ENCODE results near the gene SMIM5. TPM values are rescaled to one million over a fixed set of nuclear protein-coding genes. Genes with fewer than 3 reads are reported as not detected.

Gene SMIM5
- total and polyA plus RNA-seq, 8 donors = 1.0 to 3.4 (median 1.8) TPM

DNA sequence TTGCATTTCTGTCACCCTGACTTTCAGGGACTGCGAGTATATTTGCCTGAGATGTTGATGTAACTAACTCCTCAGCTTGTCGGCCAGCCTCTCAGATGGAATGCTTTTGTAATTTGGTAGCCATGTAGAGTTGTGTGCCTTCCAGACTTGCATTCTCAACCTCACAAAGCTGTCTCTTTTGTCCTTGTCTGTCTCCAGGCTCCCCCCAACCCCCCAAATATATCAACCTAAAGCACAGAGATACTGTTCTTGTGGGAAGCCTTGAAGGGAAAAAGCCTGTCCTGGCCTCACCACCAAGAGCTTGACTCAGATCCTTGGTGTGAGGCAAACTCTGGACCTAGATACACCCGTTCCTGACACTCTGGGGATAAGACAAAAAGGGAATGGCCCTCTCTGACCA lies 52.3 kb downstream of the SMIM5 start:
- TF ChIP-seq, protein P1, sequence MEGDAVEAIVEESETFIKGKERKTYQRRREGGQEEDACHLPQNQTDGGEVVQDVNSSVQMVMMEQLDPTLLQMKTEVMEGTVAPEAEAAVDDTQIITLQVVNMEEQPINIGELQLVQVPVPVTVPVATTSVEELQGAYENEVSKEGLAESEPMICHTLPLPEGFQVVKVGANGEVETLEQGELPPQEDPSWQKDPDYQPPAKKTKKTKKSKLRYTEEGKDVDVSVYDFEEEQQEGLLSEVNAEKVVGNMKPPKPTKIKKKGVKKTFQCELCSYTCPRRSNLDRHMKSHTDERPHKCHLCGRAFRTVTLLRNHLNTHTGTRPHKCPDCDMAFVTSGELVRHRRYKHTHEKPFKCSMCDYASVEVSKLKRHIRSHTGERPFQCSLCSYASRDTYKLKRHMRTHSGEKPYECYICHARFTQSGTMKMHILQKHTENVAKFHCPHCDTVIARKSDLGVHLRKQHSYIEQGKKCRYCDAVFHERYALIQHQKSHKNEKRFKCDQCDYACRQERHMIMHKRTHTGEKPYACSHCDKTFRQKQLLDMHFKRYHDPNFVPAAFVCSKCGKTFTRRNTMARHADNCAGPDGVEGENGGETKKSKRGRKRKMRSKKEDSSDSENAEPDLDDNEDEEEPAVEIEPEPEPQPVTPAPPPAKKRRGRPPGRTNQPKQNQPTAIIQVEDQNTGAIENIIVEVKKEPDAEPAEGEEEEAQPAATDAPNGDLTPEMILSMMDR (IDR thresholded peaks at IDR 0.05) = no peak

DNA sequence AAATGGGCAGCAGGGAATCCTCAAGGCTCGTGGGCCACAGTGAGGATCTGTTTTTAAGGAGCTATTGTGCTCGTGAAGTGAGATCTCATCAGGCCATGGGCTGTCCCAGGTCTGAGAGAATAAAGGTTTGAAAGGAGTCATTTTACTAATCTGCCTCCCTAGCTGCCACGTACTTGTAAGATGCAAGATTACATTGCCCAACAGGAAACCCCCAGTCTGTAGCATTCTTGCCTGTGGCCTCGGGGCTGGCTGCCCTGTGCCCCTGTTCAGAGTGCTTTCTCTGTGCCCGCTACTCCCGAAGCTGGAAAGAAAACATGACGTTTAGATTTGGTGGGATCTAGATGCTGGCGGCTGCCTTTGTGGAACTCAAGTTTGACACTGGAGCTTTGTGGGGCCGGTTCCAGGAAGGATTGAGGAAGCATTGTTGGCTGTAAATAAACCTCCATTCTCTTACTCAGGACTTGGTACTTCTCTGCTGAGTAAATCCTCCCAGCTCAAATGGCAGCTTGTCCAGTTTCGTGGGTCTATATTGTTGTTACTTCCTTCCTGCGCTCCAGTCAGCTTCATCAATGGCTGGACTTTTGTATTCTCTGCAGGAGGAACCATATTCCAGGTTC lies 55.1 kb downstream of the SMIM5 start:
- Histone ChIP-seq H3K27me3 (no peaks in the 10 kb centered on the region), H3K4me3 (no peak overlapping the region), H3K4me1 (peaks cover 18 to 86% of the 10 kb centered on the region in 2 donors), H3K36me3 (peaks cover 0 to 28% of the 10 kb centered on the region in 2 donors), H3K9me3 (no peaks in the 10 kb centered on the region), H3K27ac (peak overlapping the region; percentile 27 to 91)
- intact Hi-C loops (cut with DNase I) = no loop called here
- ATAC-seq (peak; percentile 5), DNase-seq (no peak)
- TF ChIP-seq, protein P1 (IDR thresholded peaks at IDR 0.05) = no peak

More for the DNA sequence above, 52.3 kb downstream of the SMIM5 start:
- H3K36me3 ChIP-seq = peaks cover 0 to 9% of the 10 kb centered on the region in 2 donors
- peak overlapping the region; percentile 26 to 91 for H3K27ac ChIP-seq
- no peaks in the 10 kb centered on the region for H3K9me3 ChIP-seq
- H3K4me3 ChIP-seq = no peak overlapping the region
- no peaks in the 10 kb centered on the region for H3K27me3 ChIP-seq
- ATAC-seq (no peak), DNase-seq (no peak)
- intact Hi-C loops (cut with DNase I) = no loop called here
- H3K4me1 ChIP-seq = peaks cover 13 to 80% of the 10 kb centered on the region in 2 donors

DNA sequence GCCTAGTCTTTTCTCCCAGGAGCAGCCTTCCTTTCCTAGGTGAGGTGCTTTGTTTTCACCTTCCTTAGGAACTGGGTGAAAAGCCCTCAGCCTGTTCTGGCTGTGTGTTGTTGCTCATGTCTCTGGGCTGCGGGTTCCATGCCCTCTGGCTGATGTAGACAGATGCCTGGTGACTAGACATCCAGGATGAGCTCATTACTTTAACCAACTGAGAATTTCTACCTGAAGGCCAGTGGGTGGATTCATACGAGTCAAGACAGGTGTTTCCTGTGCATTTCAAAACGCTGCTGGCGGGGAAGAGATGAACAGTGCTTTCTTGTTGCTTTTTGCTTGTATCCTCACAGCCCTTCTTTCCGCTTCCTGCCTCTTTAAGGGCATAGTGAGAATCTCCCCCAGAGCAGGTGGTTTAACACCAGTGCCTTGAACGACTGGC lies 56.2 kb downstream of the SMIM5 start:
- no peak for DNase-seq
- H3K9me3 ChIP-seq = no peaks in the 10 kb centered on the region
- intact Hi-C loops (cut with DNase I) = no loop called here
- no peak for ATAC-seq
- TF ChIP-seq, protein P1 (IDR thresholded peaks at IDR 0.05) = no peak
- peaks cover 17 to 86% of the 10 kb centered on the region in 2 donors for H3K4me1 ChIP-seq
- H3K4me3 ChIP-seq = no peak overlapping the region
- no peaks in the 10 kb centered on the region for H3K27me3 ChIP-seq
- peak overlapping the region; percentile 27 to 91 for H3K27ac ChIP-seq
- H3K36me3 ChIP-seq = peaks cover 0 to 40% of the 10 kb centered on the region in 2 donors

Other genes with a start within 250 kb of the SMIM5 start
- 100 to 1,000 TPM; 110 to 214 TPM for gene GRB2, start 227.8 kb upstream of the SMIM5 start, total RNA-seq
- 10 to 100 TPM; 81.8 to 98.2 (median 83.1) TPM for gene GRB2, start 227.8 kb upstream of the SMIM5 start, polyA plus RNA-seq (ENCODE audit: insufficient read length in 6 of 6)
- 10 to 100 TPM; 68.4 to 74.3 TPM for gene TMEM94, start 176.8 kb upstream of the SMIM5 start, total RNA-seq
- 10 to 100 TPM; 68.5 to 91.7 (median 83.1) TPM for gene TMEM94, start 176.8 kb upstream of the SMIM5 start, polyA plus RNA-seq (ENCODE audit: insufficient read length in 6 of 6)
- 10 to 100 TPM; 43.8 to 74.4 TPM for gene CASKIN2, start 117.9 kb upstream of the SMIM5 start, total RNA-seq
- gene CASKIN2, start 117.9 kb upstream of the SMIM5 start, polyA plus RNA-seq (ENCODE audit: insufficient read length in 6 of 6) = 10 to 100 TPM; 17.9 to 31.3 (median 26.0) TPM
- gene TSEN54, start 116.9 kb upstream of the SMIM5 start, total RNA-seq = 10 to 100 TPM; 15.8 to 22.9 TPM
- 10 to 100 TPM; 38.4 to 54.0 (median 41.9) TPM for gene TSEN54, start 116.9 kb upstream of the SMIM5 start, polyA plus RNA-seq (ENCODE audit: insufficient read length in 6 of 6)
- gene LLGL2, start 107.7 kb upstream of the SMIM5 start, total RNA-seq = 100 to 1,000 TPM; 161 to 173 TPM
- 10 to 100 TPM; 38.0 to 66.0 (median 48.1) TPM for gene LLGL2, start 107.7 kb upstream of the SMIM5 start, polyA plus RNA-seq (ENCODE audit: insufficient read length in 6 of 6)
- 100 to 1,000 TPM; 125 to 127 TPM for gene MYO15B, start 45.6 kb upstream of the SMIM5 start, total RNA-seq
- gene MYO15B, start 45.6 kb upstream of the SMIM5 start, polyA plus RNA-seq (ENCODE audit: insufficient read length in 6 of 6) = 100 to 1,000 TPM; 163 to 350 (median 238) TPM
- 10 to 100 TPM; 28.5 to 35.5 TPM for gene RECQL5, start 33.7 kb downstream of the SMIM5 start, total RNA-seq
- gene RECQL5, start 33.7 kb downstream of the SMIM5 start, polyA plus RNA-seq (ENCODE audit: insufficient read length in 6 of 6) = 10 to 100 TPM; 28.9 to 43.0 (median 35.8) TPM
- gene SAP30BP, start 33.9 kb downstream of the SMIM5 start, total RNA-seq = 10 to 100 TPM; 58.9 to 80.8 TPM
- gene SAP30BP, start 33.9 kb downstream of the SMIM5 start, polyA plus RNA-seq (ENCODE audit: insufficient read length in 6 of 6) = 100 to 1,000 TPM in 5 of 6 donors, 10 to 100 TPM in 1; 97.7 to 111 (median 102) TPM
- 10 to 100 TPM; 44.1 to 54.8 TPM for gene ITGB4, start 88.0 kb downstream of the SMIM5 start, total RNA-seq
- 10 to 100 TPM in 1 of 6 donors, 1 to 10 TPM in 5; 4.6 to 12.2 (median 8.9) TPM for gene ITGB4, start 88.0 kb downstream of the SMIM5 start, polyA plus RNA-seq (ENCODE audit: insufficient read length in 6 of 6)
- gene GALK1, start 131.8 kb downstream of the SMIM5 start, total RNA-seq = 10 to 100 TPM; 38.1 to 39.6 TPM
- gene GALK1, start 131.8 kb downstream of the SMIM5 start, polyA plus RNA-seq (ENCODE audit: insufficient read length in 6 of 6) = 10 to 100 TPM; 10.3 to 19.2 (median 15.0) TPM
- gene UNK, start 151.4 kb downstream of the SMIM5 start, total RNA-seq = 10 to 100 TPM; 19.8 to 24.6 TPM
- gene UNK, start 151.4 kb downstream of the SMIM5 start, polyA plus RNA-seq (ENCODE audit: insufficient read length in 6 of 6) = 10 to 100 TPM; 48.4 to 54.6 (median 50.6) TPM
- 10 to 100 TPM; 60.5 to 91.4 TPM for gene UNC13D, start 211.0 kb downstream of the SMIM5 start, total RNA-seq
- 10 to 100 TPM; 24.9 to 49.5 (median 36.6) TPM for gene UNC13D, start 211.0 kb downstream of the SMIM5 start, polyA plus RNA-seq (ENCODE audit: insufficient read length in 6 of 6)
- gene WBP2, start 221.9 kb downstream of the SMIM5 start, total RNA-seq = 100 to 1,000 TPM; 119 to 132 TPM
- gene WBP2, start 221.9 kb downstream of the SMIM5 start, polyA plus RNA-seq (ENCODE audit: insufficient read length in 6 of 6) = 10 to 100 TPM; 64.1 to 78.0 (median 73.6) TPM
- 10 to 100 TPM; 43.0 to 63.8 TPM for gene TRIM47, start 245.1 kb downstream of the SMIM5 start, total RNA-seq
- 10 to 100 TPM; 13.4 to 26.9 (median 20.3) TPM for gene TRIM47, start 245.1 kb downstream of the SMIM5 start, polyA plus RNA-seq (ENCODE audit: insufficient read length in 6 of 6)